Measurements from ENCODE around the gene GIPC1.

DNA sequence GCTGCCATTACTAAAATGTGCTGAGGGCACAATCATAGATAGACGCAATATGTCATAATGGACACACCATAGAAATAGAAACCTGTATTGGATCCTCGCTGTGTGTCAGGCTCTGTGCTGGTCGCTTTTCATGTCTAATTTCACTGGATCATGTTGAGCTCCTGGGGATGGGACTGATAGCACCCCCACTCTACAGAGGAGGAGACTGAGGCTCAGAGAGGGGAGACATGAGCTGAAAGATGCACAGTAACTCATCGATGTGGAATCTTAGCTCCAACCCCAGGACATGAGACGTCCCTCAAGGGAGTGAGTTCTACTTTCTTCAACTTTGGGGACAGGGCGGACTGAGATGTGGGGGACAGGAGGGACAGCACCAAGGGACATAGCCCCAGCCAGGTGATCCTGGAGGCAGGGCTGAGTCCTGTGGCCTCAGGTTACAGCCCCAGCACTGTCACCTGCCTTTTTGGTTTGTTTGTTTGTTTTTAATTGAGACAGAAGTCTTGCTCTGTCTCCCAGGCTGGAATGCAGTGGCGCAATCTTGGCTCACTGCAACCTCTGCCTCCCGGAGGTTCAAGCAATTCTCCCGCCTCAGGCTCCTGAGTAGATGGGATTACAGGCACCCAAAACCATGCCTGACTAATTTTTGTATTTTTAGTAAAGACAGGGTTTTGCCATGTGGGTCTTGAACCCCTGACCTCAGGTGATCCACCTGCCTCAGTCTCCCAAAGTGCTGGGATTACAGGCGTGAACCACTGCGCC is 6.6 kb upstream of the GIPC1 start:
- TF ChIP-seq, protein P1, sequence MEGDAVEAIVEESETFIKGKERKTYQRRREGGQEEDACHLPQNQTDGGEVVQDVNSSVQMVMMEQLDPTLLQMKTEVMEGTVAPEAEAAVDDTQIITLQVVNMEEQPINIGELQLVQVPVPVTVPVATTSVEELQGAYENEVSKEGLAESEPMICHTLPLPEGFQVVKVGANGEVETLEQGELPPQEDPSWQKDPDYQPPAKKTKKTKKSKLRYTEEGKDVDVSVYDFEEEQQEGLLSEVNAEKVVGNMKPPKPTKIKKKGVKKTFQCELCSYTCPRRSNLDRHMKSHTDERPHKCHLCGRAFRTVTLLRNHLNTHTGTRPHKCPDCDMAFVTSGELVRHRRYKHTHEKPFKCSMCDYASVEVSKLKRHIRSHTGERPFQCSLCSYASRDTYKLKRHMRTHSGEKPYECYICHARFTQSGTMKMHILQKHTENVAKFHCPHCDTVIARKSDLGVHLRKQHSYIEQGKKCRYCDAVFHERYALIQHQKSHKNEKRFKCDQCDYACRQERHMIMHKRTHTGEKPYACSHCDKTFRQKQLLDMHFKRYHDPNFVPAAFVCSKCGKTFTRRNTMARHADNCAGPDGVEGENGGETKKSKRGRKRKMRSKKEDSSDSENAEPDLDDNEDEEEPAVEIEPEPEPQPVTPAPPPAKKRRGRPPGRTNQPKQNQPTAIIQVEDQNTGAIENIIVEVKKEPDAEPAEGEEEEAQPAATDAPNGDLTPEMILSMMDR (IDR thresholded peaks at IDR 0.05) = no peak
- TF ChIP-seq POLR2A (IDR thresholded peaks at IDR 0.05) (no peak), EP300 (IDR thresholded peaks at IDR 0.05) (no peak)

All from tibial nerve (tissue), 4 donors.